WTC11 (cell line): ENCODE results near the gene PIK3R1. TPM values are rescaled to one million over a fixed set of nuclear protein-coding genes. Genes with fewer than 3 reads are reported as not detected.

Experiments used
- ATAC-seq: fragments of 200-7000 bp; cut with Tn5 transposase; 2 replicates; pipeline ENCODE4 v1.10.0; 2021; ENCODE audit warnings: mild to moderate bottlenecking, moderate library complexity
- CTCF ChIA-PET: fragments of 300-600 bp; sonication (Branson Sonifier 250); formaldehyde crosslinking; loops from one replicate; lab custom pipeline; 2021; ENCODE audit warnings: antibody characterized with exemption; lab: Charles Lee
- POLR2A ChIA-PET: fragments of 350-600 bp; sonication (Branson Sonifier 250); formaldehyde crosslinking; loops from one replicate; lab custom pipeline; 2021; ENCODE audit warnings: antibody characterized with exemption; lab: Charles Lee
- DNase-seq: peaks from one replicate; pipeline ENCODE4 v3.0.0; 2021; ENCODE audit warnings: low spot score
- H3K27ac Mint-ChIP-seq: 2 replicates; pipeline ENCODE4 v1.8.0; 2021; ENCODE audit warnings: mixed read lengths
- H3K27me3 Mint-ChIP-seq: 2 replicates; pipeline ENCODE4 v1.8.0; 2021; ENCODE audit warnings: low read depth, mild to moderate bottlenecking, moderate library complexity, mixed read lengths
- H3K36me3 Mint-ChIP-seq: 2 replicates; pipeline ENCODE4 v1.8.0; 2021; ENCODE audit warnings: mixed read lengths
- H3K4me1 Mint-ChIP-seq: 2 replicates; pipeline ENCODE4 v1.8.0; 2022; ENCODE audit warnings: mixed read lengths
- H3K4me3 Mint-ChIP-seq: 2 replicates; pipeline ENCODE4 v1.8.0; 2021; ENCODE audit warnings: mild to moderate bottlenecking, moderate library complexity, mixed read lengths
- H3K9me3 Mint-ChIP-seq: 2 replicates; pipeline ENCODE4 v1.8.0; 2021; ENCODE audit warnings: mixed read lengths
- AFF4 ChIP-seq: sonication (generic); formaldehyde crosslinking; IDR thresholded peaks from 2 replicates; pipeline ENCODE4 v1.8.1; 2023; ENCODE audit warnings: mild to moderate bottlenecking, missing genetic modification reagents, borderline replicate concordance
- EMX1 ChIP-seq: fragments of 250-450 bp; sonication (Bioruptor Pico); IDR thresholded peaks from 2 replicates; pipeline ENCODE4 v1.8.0; 2021; ENCODE audit warnings: mild to moderate bottlenecking
- ESRRA ChIP-seq: sonication (generic); formaldehyde crosslinking; IDR thresholded peaks from 2 replicates; pipeline ENCODE4 v1.8.1; 2022; ENCODE audit warnings: mild to moderate bottlenecking, missing genetic modification reagents, borderline replicate concordance
- FOXP4 ChIP-seq: sonication (generic); formaldehyde crosslinking; IDR thresholded peaks from 2 replicates; pipeline ENCODE4 v1.8.0; 2022; ENCODE audit warnings: mild to moderate bottlenecking, missing genetic modification reagents
- GRHL2 ChIP-seq: fragments of 250-450 bp; sonication (Bioruptor Pico); IDR thresholded peaks from 2 replicates; pipeline ENCODE4 v1.8.0; 2022; ENCODE audit warnings: mild to moderate bottlenecking, moderate library complexity; ENCODE audit not compliant: insufficient replicate concordance, severe bottlenecking
- HMGA2 ChIP-seq: fragments of 250-450 bp; sonication (Bioruptor Pico); IDR thresholded peaks from 2 replicates; pipeline ENCODE4 v1.4.0; 2021; ENCODE audit warnings: mild to moderate bottlenecking, moderate library complexity
- IRF2 ChIP-seq: sonication (generic); formaldehyde crosslinking; IDR thresholded peaks from 2 replicates; pipeline ENCODE4 v1.8.0; 2022; ENCODE audit warnings: low read depth, missing genetic modification reagents, borderline replicate concordance
- KAT7 ChIP-seq: sonication (generic); formaldehyde crosslinking; IDR thresholded peaks from 2 replicates; pipeline ENCODE4 v1.8.1; 2023; ENCODE audit warnings: missing genetic modification reagents, mild to moderate bottlenecking, borderline replicate concordance
- NR2C2 ChIP-seq: sonication (generic); formaldehyde crosslinking; IDR thresholded peaks from 2 replicates; pipeline ENCODE4 v1.8.0; 2022; ENCODE audit warnings: mild to moderate bottlenecking, missing genetic modification reagents
- OVOL2 ChIP-seq: fragments of 250-450 bp; sonication (Bioruptor Pico); IDR thresholded peaks from 2 replicates; pipeline ENCODE4 v1.9.0; 2021; ENCODE audit warnings: mild to moderate bottlenecking, borderline replicate concordance
- TCF7 ChIP-seq: sonication (generic); formaldehyde crosslinking; IDR thresholded peaks from 2 replicates; pipeline ENCODE4 v1.8.0; 2022; ENCODE audit warnings: mild to moderate bottlenecking, low read depth, missing genetic modification reagents, moderate library complexity
- TEAD1 ChIP-seq: sonication (generic); formaldehyde crosslinking; IDR thresholded peaks from 2 replicates; pipeline ENCODE4 v1.8.0; 2022; ENCODE audit warnings: mild to moderate bottlenecking, missing genetic modification reagents
- ZBTB21 ChIP-seq: sonication (generic); formaldehyde crosslinking; IDR thresholded peaks from 2 replicates; pipeline ENCODE4 v1.8.1; 2023; ENCODE audit warnings: mild to moderate bottlenecking, missing genetic modification reagents, borderline replicate concordance
- ZMAT4 ChIP-seq: fragments of 250-450 bp; sonication (Bioruptor Pico); IDR thresholded peaks from 2 replicates; pipeline ENCODE4 v1.9.0; 2021; ENCODE audit warnings: mild to moderate bottlenecking
- ZNF138 ChIP-seq: sonication (generic); formaldehyde crosslinking; conservative IDR thresholded peaks from 2 replicates; pipeline ENCODE4 v1.8.1; 2022; ENCODE audit warnings: mild to moderate bottlenecking, moderate library complexity, missing genetic modification reagents
- ZNF219 ChIP-seq: sonication (generic); formaldehyde crosslinking; IDR thresholded peaks from 2 replicates; pipeline ENCODE4 v1.8.0; 2023; ENCODE audit warnings: missing genetic modification reagents, mild to moderate bottlenecking, borderline replicate concordance
- ZNF232 ChIP-seq: sonication (generic); formaldehyde crosslinking; IDR thresholded peaks from 2 replicates; pipeline ENCODE4 v1.8.0; 2022; ENCODE audit warnings: mild to moderate bottlenecking, missing genetic modification reagents
- ZNF317 ChIP-seq: sonication (generic); formaldehyde crosslinking; IDR thresholded peaks from 2 replicates; pipeline ENCODE4 v1.8.1; 2023; ENCODE audit warnings: low read depth, mild to moderate bottlenecking, moderate library complexity, missing genetic modification reagents, borderline replicate concordance
- ZNF396 ChIP-seq: fragments of 250-450 bp; sonication (Bioruptor Pico); IDR thresholded peaks from 2 replicates; pipeline ENCODE4 v1.8.0; 2021; ENCODE audit warnings: mild to moderate bottlenecking, moderate library complexity, borderline replicate concordance
- ZNF671 ChIP-seq: fragments of 250-450 bp; sonication (Bioruptor Pico); IDR thresholded peaks from 2 replicates; pipeline ENCODE4 v1.8.0; 2021; ENCODE audit warnings: mild to moderate bottlenecking
- total RNA-seq: library from RNA; stranded (reverse); gene quantifications from 3 replicates; pipeline ENCODE4 v1.2.3, GENCODE V29; 2021
- TF ChIP-seq, protein P1 (sequence below): fragments of 250-450 bp; sonication (Bioruptor Pico); IDR thresholded peaks from 2 replicates; pipeline ENCODE4 v1.8.0; 2021; ENCODE audit warnings: mild to moderate bottlenecking

Gene PIK3R1
- total RNA-seq, 1 experiment from 2014 or later, result 11.3 TPM

DNA sequence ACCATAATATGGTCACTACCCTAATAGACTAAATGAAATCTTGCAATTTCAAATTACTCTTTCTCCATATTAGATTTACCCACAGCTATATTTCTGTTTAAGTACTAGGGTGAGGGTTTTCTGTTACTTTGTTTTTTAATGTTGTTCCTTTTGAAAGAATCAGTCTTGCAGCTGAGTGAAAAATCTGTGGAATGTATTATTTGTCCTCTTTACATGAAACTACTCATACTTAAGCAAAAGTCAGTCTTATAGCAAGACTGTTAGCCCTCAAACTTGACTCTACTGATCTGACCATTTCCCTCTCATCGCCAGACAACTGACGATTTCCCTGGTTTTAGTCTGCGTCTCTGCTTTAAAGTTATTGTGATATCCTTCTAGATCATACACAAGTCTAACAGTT is 84.0 kb downstream of the PIK3R1 start:
- Mint-ChIP-seq H3K9me3 (no peaks in the 10 kb centered on the region), H3K27me3 (no peaks in the 10 kb centered on the region), H3K4me3 (no peak overlapping the region), H3K36me3 (peaks cover 35% of the 10 kb centered on the region), H3K27ac (no peak overlapping the region), H3K4me1 (peaks cover 11% of the 10 kb centered on the region)
- ChIA-PET POLR2A (no interaction called here), CTCF (interaction anchor here (1.2 to 2.8 kb wide), 2 partner anchors 13 to 28 kb away, joined by 4 to 7 read pairs; no protein-coding TSS in a partner anchor)
- DNase-seq (no peak), ATAC-seq (no peak)
- TF ChIP-seq ZMAT4 (CRISPR knock-in tag), result no peak
- TF ChIP-seq HMGA2 (CRISPR knock-in tag), result no peak
- TF ChIP-seq ZNF219, result no peak
- TF ChIP-seq OVOL2, result no peak
- TF ChIP-seq AFF4 (CRISPR knock-in tag), result no peak
- no peak for TF ChIP-seq ZNF671 (CRISPR knock-in tag)
- no peak for TF ChIP-seq ZNF317
- no peak for TF ChIP-seq KAT7
- no peak for TF ChIP-seq ZNF396
- no peak for TF ChIP-seq EMX1 (CRISPR knock-in tag)
- no peak for TF ChIP-seq FOXP4 (CRISPR knock-in tag)
- TF ChIP-seq TEAD1 (CRISPR knock-in tag), result no peak
- no peak for TF ChIP-seq ESRRA (CRISPR knock-in tag)
- no peak for TF ChIP-seq ZBTB21 (CRISPR knock-in tag)
- TF ChIP-seq IRF2 (CRISPR knock-in tag), result no peak
- no peak for TF ChIP-seq NR2C2 (CRISPR knock-in tag)
- TF ChIP-seq ZNF232, result no peak

DNA sequence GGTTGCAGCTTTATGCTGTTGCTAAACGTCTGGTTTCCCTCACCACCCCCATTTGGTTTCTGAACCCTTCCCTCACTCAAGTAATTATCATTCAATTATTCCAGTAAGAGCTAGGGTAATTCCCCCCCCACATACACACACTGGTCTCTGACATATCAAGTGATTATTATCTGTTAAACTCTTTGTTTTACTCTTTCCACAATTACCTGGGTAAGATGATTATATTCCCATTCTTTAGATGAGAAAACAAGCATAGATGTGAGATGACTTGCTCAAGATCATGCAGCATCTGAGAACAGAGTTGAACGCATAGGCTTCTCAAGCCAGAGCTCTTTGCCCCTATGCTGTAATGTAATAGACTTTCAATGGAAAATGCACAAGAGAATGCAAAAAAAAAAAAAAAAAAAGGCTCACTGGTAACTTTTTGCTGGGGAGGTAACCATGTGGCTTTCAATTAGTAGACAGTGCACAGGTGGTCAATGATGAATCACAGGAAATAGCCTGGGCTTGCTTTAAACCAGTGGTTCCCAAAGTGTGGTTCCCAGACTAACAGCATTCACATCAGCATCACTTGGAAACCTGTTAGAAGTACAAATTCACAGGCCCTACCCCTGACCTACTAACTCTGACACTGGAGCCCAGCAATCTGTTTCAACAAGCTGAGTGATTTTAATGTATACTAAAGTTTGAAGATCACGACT is 87.6 kb downstream of the PIK3R1 start:
- Mint-ChIP-seq H3K4me3 (no peak overlapping the region), H3K36me3 (peaks cover 4% of the 10 kb centered on the region; the same call in 1 of the 2 replicates), H3K9me3 (no peaks in the 10 kb centered on the region), H3K4me1 (peaks cover 8% of the 10 kb centered on the region), H3K27ac (no peak overlapping the region), H3K27me3 (no peaks in the 10 kb centered on the region)
- CTCF ChIA-PET, result no interaction called here
- POLR2A ChIA-PET, result interaction anchor here (0.6 kb wide), 1 partner anchor 636 kb away, joined by 5 read pairs; no protein-coding TSS in a partner anchor
- DNase-seq, result no peak
- no peak for ATAC-seq
- TF ChIP-seq TCF7 (CRISPR knock-in tag) (no peak), ZNF138 (CRISPR knock-in tag) (no peak), GRHL2 (CRISPR knock-in tag) (no peak)
- TF ChIP-seq, protein P1, sequence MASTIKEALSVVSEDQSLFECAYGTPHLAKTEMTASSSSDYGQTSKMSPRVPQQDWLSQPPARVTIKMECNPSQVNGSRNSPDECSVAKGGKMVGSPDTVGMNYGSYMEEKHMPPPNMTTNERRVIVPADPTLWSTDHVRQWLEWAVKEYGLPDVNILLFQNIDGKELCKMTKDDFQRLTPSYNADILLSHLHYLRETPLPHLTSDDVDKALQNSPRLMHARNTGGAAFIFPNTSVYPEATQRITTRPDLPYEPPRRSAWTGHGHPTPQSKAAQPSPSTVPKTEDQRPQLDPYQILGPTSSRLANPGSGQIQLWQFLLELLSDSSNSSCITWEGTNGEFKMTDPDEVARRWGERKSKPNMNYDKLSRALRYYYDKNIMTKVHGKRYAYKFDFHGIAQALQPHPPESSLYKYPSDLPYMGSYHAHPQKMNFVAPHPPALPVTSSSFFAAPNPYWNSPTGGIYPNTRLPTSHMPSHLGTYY, result no peak
